Breast epithelium (tissue), 4 donors: ENCODE measurements around the gene TMCC2. TPM values are rescaled to one million over a fixed set of nuclear protein-coding genes. Genes with fewer than 3 reads are reported as not detected.
A peak's percentile ranks its signal among the peaks of the same experiment; 100 is the strongest.
"Not testable (repeated sequence)": the region's sequence is repeated elsewhere in the genome, so short reads cannot be mapped to it uniquely, and the experiment has no call there.

ENCODE experiments used
- DNase-seq, 2 donors: peaks; one replicate each; pipeline ENCODE4 v3.0.0-alpha.2; 2019; ENCODE audit warnings: low spot score in 2 of 2
- H3K27ac ChIP-seq, 2 donors: fragments of 200-600 bp; sonication (generic) in 1 of 2; one replicate each; pipeline ENCODE4 v1.5.1; 2016 to 2019; ENCODE audit warnings: mild to moderate bottlenecking in 1 of 2
- H3K27me3 ChIP-seq, 2 donors: fragments of 200-600 bp; sonication (generic) in 1 of 2; one replicate each; pipeline versions ENCODE4 v1.5.1 to v1.6.0; 2017 to 2019; ENCODE audit warnings: control low read depth in 1 of 2, mild to moderate bottlenecking in 1 of 2
- H3K36me3 ChIP-seq: fragments of 200-600 bp; one replicate; pipeline ENCODE4 v1.5.1; 2019
- H3K4me1 ChIP-seq, 2 donors: fragments of 200-600 bp; sonication (generic); one replicate each; pipeline ENCODE4 v1.5.1; 2016 to 2019; ENCODE audit warnings: control low read depth in 1 of 2
- H3K4me3 ChIP-seq, 3 donors: fragments of 200-600 bp; sonication (generic); 1 replicate in 2 of 3; 2 replicates in 1 of 3; pipeline ENCODE4 v1.5.1; 2016 to 2019; ENCODE audit warnings: mild to moderate bottlenecking in 3 of 3, moderate library complexity in 2 of 3
- H3K9me3 ChIP-seq, 2 donors: fragments of 200-600 bp; sonication (generic) in 1 of 2; one replicate each; pipeline ENCODE4 v1.5.1; 2016 to 2019; ENCODE audit warnings: control low read depth in 1 of 2
- POLR2A ChIP-seq: fragments of 450-650 bp; IDR thresholded peaks from one replicate; pipeline ENCODE4 v1.6.1; 2016; ENCODE audit warnings: antibody characterized with exemption, mild to moderate bottlenecking, moderate library complexity
- POLR2AphosphoS5 ChIP-seq, 3 donors: sonication (generic); formaldehyde crosslinking; IDR thresholded peaks; one replicate each; pipeline ENCODE4 v1.6.1; 2017; ENCODE audit warnings: antibody characterized with exemption in 3 of 3
- intact Hi-C: fragments of 100-400 bp; cut with DNase I; formaldehyde crosslinking; loops from one replicate; pipeline ENCODE4 v1.15.1; 2023; ENCODE audit warnings: low total_unique reads
- total RNA-seq, 3 donors: library from RNA; depleted of rRNA; stranded (reverse); fragments of >200 nt; gene quantifications; one replicate each; pipeline ENCODE4 v1.1.0, GENCODE V29; 2016
- TF ChIP-seq, protein P1 (sequence below), 3 donors: fragments of 450-650 bp; IDR thresholded peaks; one replicate each; pipeline ENCODE4 v1.5.1; 2016 to 2017; ENCODE audit warnings: antibody characterized with exemption in 3 of 3, mild to moderate bottlenecking in 3 of 3, moderate library complexity in 3 of 3

Gene TMCC2
- total RNA-seq, 3 donors from 2014 or later: 1.1 to 2.2 (median 2.0) TPM

DNA sequence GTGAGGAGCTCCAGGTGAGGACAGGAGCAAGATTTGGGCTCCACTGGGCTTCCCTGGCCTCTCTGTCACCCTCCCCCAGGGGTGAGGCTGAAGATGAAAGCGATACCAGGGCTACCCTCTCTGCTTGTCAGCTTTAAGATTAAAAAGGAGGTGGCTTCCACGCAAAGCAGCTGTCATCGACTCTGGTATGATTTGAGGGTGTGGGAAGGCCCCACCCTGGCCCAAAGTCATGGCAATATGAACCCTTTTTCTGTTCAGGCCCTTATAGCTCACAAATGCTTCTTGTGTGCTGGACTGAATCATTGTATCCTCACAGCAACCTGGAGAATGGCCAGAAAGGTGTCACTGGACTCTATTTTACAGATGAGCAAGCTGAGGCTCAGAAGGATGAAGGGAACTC is 52.2 kb downstream of the TMCC2 start:
- H3K4me1 ChIP-seq: peaks cover 5 to 9% of the 10 kb centered on the region in 2 donors
- intact Hi-C loops: no loop called here
- no peak for DNase-seq
- no peak for TF ChIP-seq POLR2AphosphoS5 (IDR thresholded peaks at IDR 0.05)
- no peak for TF ChIP-seq POLR2A
- TF ChIP-seq, protein P1, sequence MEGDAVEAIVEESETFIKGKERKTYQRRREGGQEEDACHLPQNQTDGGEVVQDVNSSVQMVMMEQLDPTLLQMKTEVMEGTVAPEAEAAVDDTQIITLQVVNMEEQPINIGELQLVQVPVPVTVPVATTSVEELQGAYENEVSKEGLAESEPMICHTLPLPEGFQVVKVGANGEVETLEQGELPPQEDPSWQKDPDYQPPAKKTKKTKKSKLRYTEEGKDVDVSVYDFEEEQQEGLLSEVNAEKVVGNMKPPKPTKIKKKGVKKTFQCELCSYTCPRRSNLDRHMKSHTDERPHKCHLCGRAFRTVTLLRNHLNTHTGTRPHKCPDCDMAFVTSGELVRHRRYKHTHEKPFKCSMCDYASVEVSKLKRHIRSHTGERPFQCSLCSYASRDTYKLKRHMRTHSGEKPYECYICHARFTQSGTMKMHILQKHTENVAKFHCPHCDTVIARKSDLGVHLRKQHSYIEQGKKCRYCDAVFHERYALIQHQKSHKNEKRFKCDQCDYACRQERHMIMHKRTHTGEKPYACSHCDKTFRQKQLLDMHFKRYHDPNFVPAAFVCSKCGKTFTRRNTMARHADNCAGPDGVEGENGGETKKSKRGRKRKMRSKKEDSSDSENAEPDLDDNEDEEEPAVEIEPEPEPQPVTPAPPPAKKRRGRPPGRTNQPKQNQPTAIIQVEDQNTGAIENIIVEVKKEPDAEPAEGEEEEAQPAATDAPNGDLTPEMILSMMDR (IDR thresholded peaks at IDR 0.05): no peak
- H3K27me3 ChIP-seq: no peaks in the 10 kb centered on the region
- no peaks in the 10 kb centered on the region for H3K36me3 ChIP-seq
- no peak overlapping the region for H3K27ac ChIP-seq
- H3K9me3 ChIP-seq: no peaks in the 10 kb centered on the region
- H3K4me3 ChIP-seq: no peak overlapping the region

DNA sequence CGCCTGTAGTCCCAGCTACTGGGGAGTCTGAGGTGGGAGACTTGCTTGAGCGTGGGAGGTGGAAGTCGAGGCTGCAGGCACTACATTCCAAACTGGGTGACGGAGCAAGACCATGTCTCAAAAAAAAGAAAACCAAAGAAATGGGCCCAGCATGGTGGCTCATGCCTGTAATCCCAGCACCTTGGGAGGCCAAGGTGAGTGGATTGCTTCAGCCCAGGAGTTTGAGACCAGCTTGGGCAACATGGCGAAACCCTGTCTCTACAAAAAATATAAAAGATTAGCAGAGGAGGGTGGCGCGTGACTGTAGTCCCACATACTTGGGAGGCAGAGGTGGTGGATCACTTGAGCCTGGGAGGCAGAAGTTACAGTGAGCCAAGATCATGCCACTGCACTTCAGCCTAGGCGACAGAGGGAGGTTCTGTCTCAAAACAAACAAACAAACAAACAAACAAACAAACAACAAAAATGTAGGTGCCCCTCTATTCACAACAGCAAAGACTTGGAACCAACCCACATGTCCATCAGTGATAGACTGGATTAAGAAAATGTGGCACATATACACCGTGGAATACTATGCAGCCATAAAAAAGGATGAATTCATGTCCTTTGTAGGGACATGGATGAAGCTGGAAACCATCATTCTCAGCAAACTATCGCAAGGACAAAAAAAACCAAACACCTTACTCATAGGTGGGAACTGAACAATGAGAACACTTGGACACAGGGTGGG is 53.1 kb downstream of the TMCC2 start:
- H3K9me3 ChIP-seq, H3K27ac ChIP-seq, intact Hi-C loops, H3K4me3 ChIP-seq, H3K27me3 ChIP-seq, DNase-seq, H3K36me3 ChIP-seq: not testable (repeated sequence)
- H3K4me1 ChIP-seq: peaks cover 5 to 15% of the 10 kb centered on the region in 2 donors

DNA sequence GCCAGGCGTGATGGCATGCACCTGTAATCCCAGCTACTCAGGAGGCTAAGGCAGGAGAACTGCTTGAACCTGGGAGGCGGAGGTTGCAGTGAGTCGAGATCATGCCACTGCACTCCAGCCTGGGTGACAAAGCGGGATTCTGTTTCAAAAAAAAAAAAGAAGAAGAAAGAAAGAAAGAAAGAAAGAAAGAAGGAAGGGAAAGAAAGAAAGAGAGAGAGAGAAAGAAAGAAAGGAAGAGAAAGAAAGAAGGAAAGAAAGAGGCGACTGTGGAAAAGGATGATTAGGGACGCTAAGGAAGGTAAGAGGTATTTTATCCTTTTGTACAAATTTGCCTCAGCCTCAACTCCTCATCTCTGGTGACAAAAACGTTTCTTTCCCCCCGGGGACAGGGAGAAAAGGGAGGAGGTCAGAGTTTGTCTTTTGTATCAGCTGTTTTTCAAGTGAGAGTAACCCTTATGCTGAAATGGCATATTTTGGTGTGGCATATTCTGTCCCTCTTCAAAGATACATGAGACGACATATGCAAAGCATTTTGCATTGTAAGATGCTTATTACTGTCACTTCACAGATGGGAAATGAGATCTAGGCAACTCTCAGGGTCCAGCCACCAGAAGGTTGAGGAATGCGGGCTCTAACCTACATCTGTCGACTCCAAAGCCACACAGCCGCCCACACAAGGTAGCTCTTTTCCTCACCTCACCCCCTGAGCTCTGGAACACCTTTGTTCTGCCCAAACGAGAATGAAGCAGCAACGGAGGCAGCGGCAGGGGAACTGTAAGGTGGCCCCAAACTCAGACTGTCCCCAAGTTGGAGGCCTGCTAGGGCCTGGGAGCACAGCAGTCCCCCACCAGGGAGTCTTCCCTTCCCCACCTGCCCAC is 55.8 kb downstream of the TMCC2 start:
- Histone ChIP-seq H3K27ac (peak overlapping the region; percentile 83 to 86), H3K9me3 (no peaks in the 10 kb centered on the region), H3K36me3 (no peaks in the 10 kb centered on the region), H3K4me3 (no peak overlapping the region), H3K27me3 (no peaks in the 10 kb centered on the region), H3K4me1 (peaks cover 5 to 15% of the 10 kb centered on the region in 2 donors)
- no peak for DNase-seq
- TF ChIP-seq, protein P1 (IDR thresholded peaks at IDR 0.05): no peak
- no peak for TF ChIP-seq POLR2AphosphoS5 (IDR thresholded peaks at IDR 0.05)
- TF ChIP-seq POLR2A: no peak
- intact Hi-C loops: no loop called here

DNA sequence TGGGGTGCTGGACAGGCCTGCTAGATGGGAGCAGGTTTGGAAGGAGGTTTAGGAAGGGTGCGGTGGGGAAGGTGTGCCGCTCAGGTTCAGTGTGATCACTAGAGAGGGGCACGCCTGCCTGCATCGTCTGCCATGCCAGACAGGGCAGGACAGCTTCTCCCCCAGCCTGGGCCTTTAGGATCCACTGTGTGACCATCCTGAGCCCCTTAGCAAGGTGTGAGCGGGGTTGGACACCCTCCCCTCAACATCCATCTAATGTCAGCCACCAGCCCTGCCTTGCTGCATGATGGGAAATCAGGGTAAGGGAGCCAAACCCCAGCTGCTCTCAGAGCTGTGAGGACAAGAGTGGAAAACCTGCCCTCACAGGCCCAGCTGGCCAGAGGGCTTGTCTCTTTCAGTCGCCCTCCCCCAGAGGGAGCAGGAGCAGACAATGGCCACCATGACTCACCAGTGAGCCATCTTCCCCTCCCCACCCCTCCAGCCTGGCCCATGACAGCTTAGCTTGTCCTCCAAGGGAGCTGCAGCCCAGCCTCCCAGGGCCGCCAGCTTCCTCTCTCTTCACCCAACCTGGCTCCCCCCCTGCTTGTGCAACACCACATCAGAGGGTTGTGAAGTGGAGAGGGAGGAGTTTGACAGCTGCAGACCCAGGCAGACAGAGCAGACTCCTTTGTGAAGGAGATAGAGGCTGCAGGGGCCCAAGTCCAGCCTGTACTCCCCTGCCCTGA is 56.8 kb downstream of the TMCC2 start:
- Histone ChIP-seq H3K4me1 (peaks cover 5 to 15% of the 10 kb centered on the region in 2 donors), H3K36me3 (no peaks in the 10 kb centered on the region), H3K4me3 (no peak overlapping the region), H3K27ac (peak overlapping the region; percentile 83 to 86), H3K27me3 (no peaks in the 10 kb centered on the region), H3K9me3 (no peaks in the 10 kb centered on the region)
- intact Hi-C loops: no loop called here
- peak; percentile 38 to 74 (median 55) for TF ChIP-seq POLR2AphosphoS5 (IDR thresholded peaks at IDR 0.05)
- TF ChIP-seq, protein P1 (IDR thresholded peaks at IDR 0.05): no peak
- DNase-seq: peak; percentile 78 to 97

DNA sequence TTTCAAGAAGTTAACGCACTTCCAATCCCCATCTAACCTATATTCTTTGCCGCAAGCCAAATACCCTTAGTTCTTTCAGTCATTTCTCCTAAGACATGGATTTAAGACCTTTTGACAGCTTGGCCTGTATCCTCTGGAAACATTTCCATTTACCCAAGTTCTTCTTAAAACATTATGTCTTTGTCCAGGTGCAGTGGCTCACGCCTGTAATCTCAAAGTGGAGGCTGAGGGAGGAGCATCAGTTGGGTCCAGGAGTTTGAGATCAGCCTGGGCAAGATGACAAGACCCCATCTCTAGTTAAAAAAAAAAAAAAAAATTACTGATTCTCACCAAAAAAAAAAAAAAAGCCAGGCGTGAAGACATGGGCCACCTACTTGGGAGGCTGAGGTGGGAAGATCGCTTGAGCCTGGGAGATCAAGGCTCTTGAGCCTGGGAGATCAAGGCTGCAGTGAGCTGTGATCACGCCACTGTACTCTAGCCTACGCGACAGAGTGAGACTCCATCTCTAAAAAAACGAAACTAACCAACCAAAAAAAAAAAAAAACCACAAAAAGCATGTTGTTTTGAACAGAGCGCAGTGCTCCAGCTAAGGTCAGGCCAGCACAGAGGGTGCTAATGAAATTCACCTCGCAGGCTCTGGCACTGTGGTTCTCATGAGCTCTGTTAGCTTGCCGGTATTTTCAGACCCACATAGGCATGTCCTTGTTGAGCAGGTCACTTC is 57.8 kb downstream of the TMCC2 start:
- Histone ChIP-seq H3K4me1 (peaks cover 5 to 15% of the 10 kb centered on the region in 2 donors), H3K36me3 (no peaks in the 10 kb centered on the region), H3K27me3 (no peaks in the 10 kb centered on the region), H3K9me3 (no peaks in the 10 kb centered on the region), H3K27ac (peak overlapping the region; percentile 83 to 86), H3K4me3 (no peak overlapping the region)
- DNase-seq: peak in 1 of 2 donors; percentile 49
- no peak for TF ChIP-seq POLR2A
- TF ChIP-seq, protein P1 (IDR thresholded peaks at IDR 0.05): no peak
- no peak for TF ChIP-seq POLR2AphosphoS5 (IDR thresholded peaks at IDR 0.05)
- intact Hi-C loops: no loop called here
